PC-3 (cell line): ENCODE data around the gene ZKSCAN4.

Experiments
- CTCF ChIP-seq: fragments of 300-600 bp; sonication (generic); conservative IDR thresholded peaks from 2 replicates; pipeline ENCODE4 v1.5.1; 2017; ENCODE audit warnings: antibody characterized with exemption, low read depth, mild to moderate bottlenecking, low read length
- EZH2phosphoT487 ChIP-seq: fragments of 300-600 bp; sonication (generic); IDR thresholded peaks from 2 replicates; pipeline ENCODE4 v1.6.1; 2018; ENCODE audit warnings: mild to moderate bottlenecking, antibody characterized with exemption, low read length, borderline replicate concordance

DNA sequence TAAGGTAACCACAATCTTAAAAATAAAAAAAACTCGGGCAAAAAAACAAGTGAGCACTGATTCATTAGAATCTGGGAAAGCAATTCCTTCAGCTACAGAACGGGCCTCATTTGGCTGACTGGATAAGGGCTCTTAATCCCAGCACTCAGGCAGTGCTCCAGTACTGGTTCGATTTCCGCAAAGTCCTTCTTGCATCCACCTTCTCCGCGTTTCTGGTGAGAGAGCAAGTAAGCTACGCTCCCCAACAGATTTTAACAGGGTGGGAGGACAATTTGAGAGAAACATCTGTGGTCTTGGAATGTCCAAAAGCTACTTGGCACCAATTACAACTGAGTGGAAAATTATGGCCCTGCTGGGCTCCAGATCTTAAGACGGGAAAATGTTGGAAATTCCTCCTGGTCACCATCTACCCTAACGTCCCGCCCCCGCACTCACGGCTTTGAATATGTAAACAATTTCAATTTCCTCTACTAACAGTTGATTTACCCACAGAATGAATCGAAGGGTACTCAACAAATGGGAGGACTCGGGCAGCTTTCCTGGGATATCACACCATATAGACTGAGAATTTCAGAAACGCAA lies 45.0 kb downstream of the ZKSCAN4 start:
- TF ChIP-seq CTCF (no peak), EZH2phosphoT487 (no peak)
